GM12872 (cell line): Measurements from ENCODE around the gene PNMA6E.

Experiments
- TF ChIP-seq, protein P1 (sequence below): IDR thresholded peaks from 3 replicates; pipeline ENCODE4 v1.5.1; 2011; ENCODE audit warnings: low read depth, mild to moderate bottlenecking, low read length, moderate library complexity; ENCODE audit not compliant: insufficient read depth

The PNMA6E gene

DNA sequence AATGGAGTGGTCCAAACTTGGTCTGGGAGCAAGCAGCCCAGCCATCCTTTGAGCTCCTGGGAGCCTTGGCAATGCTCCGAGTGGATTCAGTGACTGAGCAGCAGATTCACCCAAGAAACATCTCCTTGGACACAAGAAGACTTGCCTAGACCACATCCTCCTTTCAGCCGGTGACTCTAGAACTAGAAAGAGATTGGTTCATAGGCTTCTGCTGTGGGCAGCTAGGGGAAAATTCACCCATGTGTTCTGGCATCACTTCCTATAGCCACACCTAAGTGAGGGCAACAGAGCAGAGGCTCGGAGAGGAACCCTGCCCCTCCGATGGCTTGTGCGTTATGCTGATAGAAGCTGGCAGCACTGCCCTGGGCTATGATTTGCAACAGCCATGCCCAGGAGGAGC, 51.2 kb downstream of the PNMA6E start:
- TF ChIP-seq, protein P1, sequence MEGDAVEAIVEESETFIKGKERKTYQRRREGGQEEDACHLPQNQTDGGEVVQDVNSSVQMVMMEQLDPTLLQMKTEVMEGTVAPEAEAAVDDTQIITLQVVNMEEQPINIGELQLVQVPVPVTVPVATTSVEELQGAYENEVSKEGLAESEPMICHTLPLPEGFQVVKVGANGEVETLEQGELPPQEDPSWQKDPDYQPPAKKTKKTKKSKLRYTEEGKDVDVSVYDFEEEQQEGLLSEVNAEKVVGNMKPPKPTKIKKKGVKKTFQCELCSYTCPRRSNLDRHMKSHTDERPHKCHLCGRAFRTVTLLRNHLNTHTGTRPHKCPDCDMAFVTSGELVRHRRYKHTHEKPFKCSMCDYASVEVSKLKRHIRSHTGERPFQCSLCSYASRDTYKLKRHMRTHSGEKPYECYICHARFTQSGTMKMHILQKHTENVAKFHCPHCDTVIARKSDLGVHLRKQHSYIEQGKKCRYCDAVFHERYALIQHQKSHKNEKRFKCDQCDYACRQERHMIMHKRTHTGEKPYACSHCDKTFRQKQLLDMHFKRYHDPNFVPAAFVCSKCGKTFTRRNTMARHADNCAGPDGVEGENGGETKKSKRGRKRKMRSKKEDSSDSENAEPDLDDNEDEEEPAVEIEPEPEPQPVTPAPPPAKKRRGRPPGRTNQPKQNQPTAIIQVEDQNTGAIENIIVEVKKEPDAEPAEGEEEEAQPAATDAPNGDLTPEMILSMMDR, result no peak

DNA sequence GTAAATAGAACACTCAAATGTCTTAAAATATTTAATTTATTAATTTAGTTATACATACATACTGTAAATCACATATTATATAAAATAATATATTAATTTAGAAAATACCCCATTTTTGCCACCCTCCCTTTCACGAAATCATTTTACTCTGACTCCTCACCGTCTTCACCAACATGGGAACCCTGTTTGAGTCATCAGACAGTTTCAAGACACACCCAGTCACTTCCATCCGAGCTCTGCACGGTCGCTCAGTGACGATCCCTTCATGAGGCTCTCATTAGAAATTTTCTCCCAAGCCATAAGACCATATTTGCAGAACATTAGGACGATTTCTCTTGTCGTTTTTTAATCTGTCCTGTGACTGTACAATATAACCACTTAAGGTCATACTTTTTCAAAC, 52.7 kb downstream of the PNMA6E start:
- TF ChIP-seq, protein P1, result no peak

DNA sequence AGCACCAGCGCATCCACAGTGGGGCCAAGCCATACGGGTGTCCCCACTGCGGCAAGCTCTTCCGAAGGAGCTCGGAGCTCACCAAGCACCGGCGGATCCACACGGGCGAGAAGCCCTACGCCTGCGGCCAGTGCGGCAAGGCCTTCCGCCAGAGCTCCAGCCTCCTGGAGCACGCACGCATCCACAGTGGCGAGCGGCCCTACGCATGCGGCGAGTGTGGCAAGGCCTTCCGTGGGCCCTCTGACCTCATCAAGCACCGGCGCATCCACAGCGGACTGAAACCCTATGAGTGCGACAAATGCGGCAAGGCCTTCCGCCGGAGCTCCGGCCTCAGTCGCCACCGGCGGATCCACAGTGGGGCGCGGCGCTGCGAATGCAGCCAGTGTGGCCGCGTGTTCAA, 53.6 kb downstream of the PNMA6E start:
- TF ChIP-seq, protein P1, result no peak
